ENCODE measurements around the gene SLMAP. TPM values are rescaled to one million over a fixed set of nuclear protein-coding genes. Genes with fewer than 3 reads are reported as not detected.
A peak's percentile ranks its signal among the peaks of the same experiment; 100 is the strongest.

Gene SLMAP
- total and polyA plus RNA-seq, 2 donors (not counting 1 experiment from before 2014, with no cell fraction given), result 9.7 to 67.2 TPM

- POLR2A ChIA-PET, result interaction anchor here (0.6 kb wide), 1 partner anchor 43 kb away, joined by 7 read pairs; no protein-coding TSS in a partner anchor
- H3K4me3 Mint-ChIP-seq, result no peak overlapping the region
- H3K9ac ChIP-seq (ENCODE audit: low read length), result no peak overlapping the region
- TF ChIP-seq CTCF (IDR thresholded peaks at IDR 0.05) (no peak), EZH2 (IDR thresholded peaks at IDR 0.05; ENCODE audit: borderline replicate concordance, insufficient read depth, low read depth, low read length, poor library complexity, severe bottlenecking) (no peak)
- peaks cover 0 to under 1% of the 10 kb centered on the region in 2 donors for H3K4me1 ChIP-seq (ENCODE audit: control insufficient read depth in 2 of 2, insufficient read depth in 2 of 2, low read length in 2 of 2)
- no peaks in the 10 kb centered on the region for H3K9me3 Mint-ChIP-seq (ENCODE audit: insufficient read depth)
- CTCF ChIA-PET, result interaction anchor here (1.0 kb wide), 1 partner anchor 628 kb away, joined by 3 read pairs; no protein-coding TSS in a partner anchor
- no peaks in the 10 kb centered on the region for H3K27me3 Mint-ChIP-seq
- peaks cover 0 to 1% of the 10 kb centered on the region in 2 experiments for H3K36me3 ChIP-seq (replicated peaks in 1 of 2; ENCODE audit: control extremely low read depth in 1 of 2, control insufficient read depth in 1 of 2, extremely low read depth in 1 of 2, insufficient read depth in 2 of 2, low read length in 1 of 2)
- no peak overlapping the region for H3K27ac Mint-ChIP-seq
- ATAC-seq (ENCODE audit: low read depth), result no peak
- intact Hi-C loops (cut with micrococcal nuclease), result no loop called here
- no peak for DNase-seq
- H3K27ac ChIP-seq (ENCODE audit: low read length in 2 of 2), result no peak overlapping the region
- H3K9me3 ChIP-seq (ENCODE audit: control extremely low read depth in 1 of 3, control insufficient read depth in 2 of 3, insufficient read depth in 1 of 3, low read length in 2 of 3), result no peaks in the 10 kb centered on the region
- no peaks in the 10 kb centered on the region for H3K27me3 ChIP-seq (replicated peaks in 1 of 4; ENCODE audit: control extremely low read depth in 1 of 4, control insufficient read depth in 3 of 4, insufficient read depth in 4 of 4, low read length in 3 of 4)
- H3K4me1 Mint-ChIP-seq, result peaks cover 23% of the 10 kb centered on the region
- H3K4me2 ChIP-seq (replicated peaks; ENCODE audit: low read depth, low read length, poor library complexity, severe bottlenecking), result no peak overlapping the region
- WGBS (ENCODE audit: insufficient coverage), result 100% methylated on average over 2 of the region's 3 CpGs
- no peak overlapping the region for H2AFZ ChIP-seq (ENCODE audit: insufficient read depth, low read depth, low read length, poor library complexity, severe bottlenecking)
- H3K79me2 ChIP-seq (ENCODE audit: control insufficient read depth, insufficient read depth, low read length), result peaks cover 62% of the 10 kb centered on the region
- no peaks in the 10 kb centered on the region for H4K20me1 ChIP-seq (ENCODE audit: control insufficient read depth, insufficient read depth, low read length, poor library complexity, severe bottlenecking)
- no peak overlapping the region for H3K4me3 ChIP-seq (ENCODE audit: control extremely low read depth in 1 of 5, extremely low read depth in 1 of 5, insufficient read depth in 1 of 5, low read depth in 2 of 5, low read length in 4 of 5)
Measured at GRCh38 chr3:57797701-57798487, 41.8 kb downstream of the SLMAP start.

GRCh38 chr3:57803647-57804081 lies 47.6 kb downstream of the SLMAP start:
- no peaks in the 10 kb centered on the region for H3K27me3 ChIP-seq (replicated peaks in 1 of 4; ENCODE audit: control extremely low read depth in 1 of 4, control insufficient read depth in 3 of 4, insufficient read depth in 4 of 4, low read length in 3 of 4)
- peaks cover 73% of the 10 kb centered on the region for H3K79me2 ChIP-seq (ENCODE audit: control insufficient read depth, insufficient read depth, low read length)
- TF ChIP-seq CTCF (IDR thresholded peaks at IDR 0.05) (no peak), EZH2 (IDR thresholded peaks at IDR 0.05; ENCODE audit: borderline replicate concordance, insufficient read depth, low read depth, low read length, poor library complexity, severe bottlenecking) (no peak)
- no peak for DNase-seq
- CTCF ChIA-PET, result no interaction called here
- Mint-ChIP-seq H3K27me3 (no peaks in the 10 kb centered on the region), H3K27ac (peak overlapping the region; percentile 34), H3K9me3 (ENCODE audit: insufficient read depth) (no peaks in the 10 kb centered on the region), H3K4me1 (peaks cover 47% of the 10 kb centered on the region), H3K4me3 (peak overlapping the region; percentile 61)
- H3K4me3 ChIP-seq (ENCODE audit: control extremely low read depth in 1 of 5, extremely low read depth in 1 of 5, insufficient read depth in 1 of 5, low read depth in 2 of 5, low read length in 4 of 5), result peak overlapping the region in 2 of 5 experiments; percentile 14 to 18
- 83% methylated on average over 1 of the region's 3 CpGs for WGBS (ENCODE audit: insufficient coverage)
- H3K27ac ChIP-seq (ENCODE audit: low read length in 2 of 2), result peak overlapping the region in 1 of 2 donors; percentile 57
- H3K4me1 ChIP-seq (ENCODE audit: control insufficient read depth in 2 of 2, insufficient read depth in 2 of 2, low read length in 2 of 2), result peaks cover 4 to 16% of the 10 kb centered on the region in 2 donors
- ATAC-seq (ENCODE audit: low read depth), result peak; percentile 17
- peaks cover 13% of the 10 kb centered on the region for H4K20me1 ChIP-seq (ENCODE audit: control insufficient read depth, insufficient read depth, low read length, poor library complexity, severe bottlenecking)
- H3K9me3 ChIP-seq (ENCODE audit: control extremely low read depth in 1 of 3, control insufficient read depth in 2 of 3, insufficient read depth in 1 of 3, low read length in 2 of 3), result peaks cover 0 to 6% (median 0%) of the 10 kb centered on the region in 3 donors
- POLR2A ChIA-PET, result no interaction called here
- peaks cover 0 to 1% of the 10 kb centered on the region in 2 experiments for H3K36me3 ChIP-seq (replicated peaks in 1 of 2; ENCODE audit: control extremely low read depth in 1 of 2, control insufficient read depth in 1 of 2, extremely low read depth in 1 of 2, insufficient read depth in 2 of 2, low read length in 1 of 2)
- H2AFZ ChIP-seq (ENCODE audit: insufficient read depth, low read depth, low read length, poor library complexity, severe bottlenecking), result peak overlapping the region; percentile 12
- peak overlapping the region; percentile 55 for H3K9ac ChIP-seq (ENCODE audit: low read length)
- intact Hi-C loops (cut with micrococcal nuclease), result no loop called here
- peak overlapping the region; percentile 53 for H3K4me2 ChIP-seq (replicated peaks; ENCODE audit: low read depth, low read length, poor library complexity, severe bottlenecking)

All from B cell (primary cell).